GM21619 (cell line): ENCODE results near the gene ARSB.

Experiments
- ATAC-seq: cut with Tn5 transposase; IDR thresholded peaks from one replicate; pipeline ENCODE4 v1.9.1; 2021; ENCODE audit not compliant: unreplicated experiment

ARSB gene

GRCh38 chr5:78730300-78731094 lies 254.6 kb downstream of the ARSB start:
- no peak for ATAC-seq

- ATAC-seq: peak; percentile 77
These were observed 257.0 kb downstream of the ARSB start for GRCh38 chr5:78727786-78728761.
